ENCODE data around the gene NDUFAF7.

GRCh38 chr2:37188570-37188969 is 42.9 kb upstream of the NDUFAF7 start, which contains the start of gene SULT6B1:
- TF ChIP-seq POLR2A (IDR thresholded peaks at IDR 0.05; ENCODE audit: low read depth, low read length) (no peak), POLR2AphosphoS5 (IDR thresholded peaks at IDR 0.05; ENCODE audit: low read depth, low read length) (no peak), TAF1 (IDR thresholded peaks at IDR 0.05; ENCODE audit: borderline replicate concordance, low read depth, low read length) (no peak)

Measured in GM12892 (cell line).